ENCODE results near the gene HSD17B12.

Gene HSD17B12

GRCh38 chr11:43812471-43812870 lies 131.9 kb downstream of the HSD17B12 start:
- FAIRE-seq = no peak

GRCh38 chr11:43818220-43818619 lies 137.7 kb downstream of the HSD17B12 start:
- no peak for FAIRE-seq

GRCh38 chr11:43819926-43820325 lies 139.4 kb downstream of the HSD17B12 start:
- FAIRE-seq = no peak

- no peak for FAIRE-seq
Measured at GRCh38 chr11:43823316-43823715, 142.8 kb downstream of the HSD17B12 start.

- FAIRE-seq = no peak
Measured at GRCh38 chr11:43823851-43824250, 143.3 kb downstream of the HSD17B12 start.

GRCh38 chr11:43825217-43825816 lies 144.8 kb downstream of the HSD17B12 start:
- no peak for FAIRE-seq

- no peak for FAIRE-seq
Measured at GRCh38 chr11:43830928-43831440, 150.4 kb downstream of the HSD17B12 start.

GRCh38 chr11:43832536-43832935 lies 152.0 kb downstream of the HSD17B12 start:
- no peak for FAIRE-seq

GRCh38 chr11:43833657-43834073 lies 153.1 kb downstream of the HSD17B12 start:
- no peak for FAIRE-seq

- no peak for FAIRE-seq
Measured at GRCh38 chr11:43834286-43834685, 153.7 kb downstream of the HSD17B12 start.

- no peak for FAIRE-seq
Measured at GRCh38 chr11:43835104-43835503, 154.6 kb downstream of the HSD17B12 start.

- no peak for FAIRE-seq
Measured at GRCh38 chr11:43837879-43838278, 157.3 kb downstream of the HSD17B12 start.

- FAIRE-seq = no peak
Measured at GRCh38 chr11:43842021-43842420, 161.5 kb downstream of the HSD17B12 start.

- no peak for FAIRE-seq
Measured at GRCh38 chr11:43845816-43846215, 165.3 kb downstream of the HSD17B12 start.

- FAIRE-seq = no peak
Measured at GRCh38 chr11:43852057-43852636, 171.6 kb downstream of the HSD17B12 start.

GRCh38 chr11:43853781-43854180 lies 173.2 kb downstream of the HSD17B12 start:
- no peak for FAIRE-seq

GRCh38 chr11:43856993-43857392 lies 176.5 kb downstream of the HSD17B12 start:
- FAIRE-seq = no peak

- no peak for FAIRE-seq
Measured at GRCh38 chr11:43861141-43861540, 180.6 kb downstream of the HSD17B12 start.

GRCh38 chr11:43866520-43866919 lies 186.0 kb downstream of the HSD17B12 start:
- no peak for FAIRE-seq

GRCh38 chr11:43866969-43867368 lies 186.4 kb downstream of the HSD17B12 start:
- FAIRE-seq = peak; percentile 43

- no peak for FAIRE-seq
Measured at GRCh38 chr11:43868852-43869567, 188.5 kb downstream of the HSD17B12 start.

- FAIRE-seq = no peak
Measured at GRCh38 chr11:43871051-43871450, 190.5 kb downstream of the HSD17B12 start.

GRCh38 chr11:43872995-43873394 lies 192.5 kb downstream of the HSD17B12 start:
- no peak for FAIRE-seq

- no peak for FAIRE-seq
Measured at GRCh38 chr11:43874078-43874477, 193.5 kb downstream of the HSD17B12 start.
